Neuronal stem cell (in vitro differentiated cells): ENCODE results near the gene FOLR2.

ENCODE experiments used
- DNase-seq: peaks from one replicate; pipeline ENCODE4 v3.0.0-alpha.2; 2013; ENCODE audit warnings: low spot score
- H2AFZ ChIP-seq: one replicate; pipeline ENCODE4 v1.6.1; 2013; ENCODE audit warnings: mild to moderate bottlenecking, low read length, inconsistent platforms
- H2AK5ac ChIP-seq: 2 replicates; pipeline ENCODE4 v1.6.1; 2013; ENCODE audit warnings: low read depth, mild to moderate bottlenecking, inconsistent platforms, low read length, moderate library complexity, mixed read lengths
- H2BK120ac ChIP-seq: 2 replicates; pipeline ENCODE4 v1.6.1; 2013; ENCODE audit warnings: low read depth, mild to moderate bottlenecking, inconsistent platforms, low read length, moderate library complexity, mixed read lengths
- H2BK12ac ChIP-seq: one replicate; pipeline ENCODE4 v1.6.1; 2013; ENCODE audit warnings: low read length, inconsistent platforms
- H2BK15ac ChIP-seq: 2 replicates; pipeline ENCODE4 v1.6.1; 2013; ENCODE audit warnings: mild to moderate bottlenecking, low read length, inconsistent platforms, mixed read lengths
- H2BK5ac ChIP-seq: one replicate; pipeline ENCODE4 v1.6.1; 2013; ENCODE audit warnings: inconsistent platforms, mild to moderate bottlenecking, low read length, moderate library complexity
- H3K14ac ChIP-seq: one replicate; pipeline ENCODE4 v1.6.1; 2013; ENCODE audit warnings: low read length, inconsistent platforms
- H3K18ac ChIP-seq: 2 replicates; pipeline ENCODE4 v1.6.1; 2013; ENCODE audit warnings: low read length, inconsistent platforms
- H3K23ac ChIP-seq: 2 replicates; pipeline ENCODE4 v1.6.1; 2013; ENCODE audit warnings: low read depth, mild to moderate bottlenecking, mixed read lengths, low read length, inconsistent platforms; ENCODE audit not compliant: poor library complexity
- H3K27ac ChIP-seq: replicated peaks from 3 replicates; pipeline ENCODE4 v1.5.1; 2013; ENCODE audit warnings: low read length, inconsistent platforms
- H3K27me3 ChIP-seq, 3 experiments: 2 replicates each; pipeline ENCODE4 v1.6.1; 2013; ENCODE audit warnings: low read length in 3 of 3, mild to moderate bottlenecking in 2 of 3, inconsistent platforms in 1 of 3, low read depth in 1 of 3, mixed read lengths in 1 of 3, moderate library complexity in 1 of 3; ENCODE audit not compliant: control insufficient read depth in 3 of 3, insufficient read depth in 3 of 3
- H3K36me3 ChIP-seq, 2 donors: replicated peaks in 1 of 2; 2 replicates each; pipeline ENCODE4 v1.6.1; 2013; ENCODE audit warnings: low read length in 2 of 2; ENCODE audit not compliant: control insufficient read depth in 2 of 2, insufficient read depth in 2 of 2
- H3K4ac ChIP-seq: 2 replicates; pipeline ENCODE4 v1.6.1; 2013; ENCODE audit warnings: inconsistent platforms, mild to moderate bottlenecking, low read length, moderate library complexity
- H3K4me1 ChIP-seq, 2 donors: 1 replicate in 1 of 2; 2 replicates in 1 of 2; pipeline ENCODE4 v1.6.1; 2013; ENCODE audit warnings: low read length in 2 of 2, low read depth in 1 of 2; ENCODE audit not compliant: control insufficient read depth in 2 of 2, insufficient read depth in 1 of 2
- H3K4me2 ChIP-seq: one replicate; pipeline ENCODE4 v1.6.1; 2013; ENCODE audit warnings: mild to moderate bottlenecking, low read length, inconsistent platforms; ENCODE audit not compliant: insufficient read depth, poor library complexity, severe bottlenecking
- H3K4me3 ChIP-seq, 2 donors: 2 replicates each; pipeline ENCODE4 v1.5.1; 2013; ENCODE audit warnings: low read length in 2 of 2, mild to moderate bottlenecking in 2 of 2, inconsistent platforms in 1 of 2, moderate library complexity in 1 of 2
- H3K79me1 ChIP-seq: one replicate; pipeline ENCODE4 v1.6.1; 2013; ENCODE audit warnings: low read depth, mild to moderate bottlenecking, inconsistent platforms, low read length, moderate library complexity
- H3K9ac ChIP-seq: one replicate; pipeline ENCODE4 v1.6.1; 2013; ENCODE audit warnings: mild to moderate bottlenecking, low read depth, low read length, inconsistent platforms; ENCODE audit not compliant: poor library complexity
- H3K9me3 ChIP-seq, 2 donors: replicated peaks in 1 of 2; 2 replicates each; pipeline versions ENCODE3 to v1.6.1; 2013; ENCODE audit warnings: low read length in 2 of 2, mild to moderate bottlenecking in 2 of 2, inconsistent platforms in 1 of 2, low read depth in 1 of 2, mixed read lengths in 1 of 2, moderate library complexity in 1 of 2; ENCODE audit not compliant: control insufficient read depth in 2 of 2, insufficient read depth in 1 of 2
- H4K8ac ChIP-seq: one replicate; pipeline ENCODE4 v1.6.1; 2013; ENCODE audit warnings: low read depth, mild to moderate bottlenecking, inconsistent platforms, low read length, moderate library complexity
- H4K91ac ChIP-seq: one replicate; pipeline ENCODE4 v1.6.1; 2013; ENCODE audit warnings: low read length, low read depth, mild to moderate bottlenecking, inconsistent platforms; ENCODE audit not compliant: poor library complexity
- WGBS, 2 donors: extraction: QIAGEN DNeasy Blood & Tissue Kit; methylation state at CpG; one replicate each; pipeline ENCODE4 v1.1.7; 2013; ENCODE audit warnings: missing lambda C conversion rate in 2 of 2, mixed read lengths in 1 of 2; ENCODE audit not compliant: insufficient read length in 2 of 2, insufficient replicate concordance in 1 of 2; ENCODE audit errors: extremely low coverage in 2 of 2; 5-methylcytosine and 5-hydroxymethylcytosine counted together

The FOLR2 gene

DNA sequence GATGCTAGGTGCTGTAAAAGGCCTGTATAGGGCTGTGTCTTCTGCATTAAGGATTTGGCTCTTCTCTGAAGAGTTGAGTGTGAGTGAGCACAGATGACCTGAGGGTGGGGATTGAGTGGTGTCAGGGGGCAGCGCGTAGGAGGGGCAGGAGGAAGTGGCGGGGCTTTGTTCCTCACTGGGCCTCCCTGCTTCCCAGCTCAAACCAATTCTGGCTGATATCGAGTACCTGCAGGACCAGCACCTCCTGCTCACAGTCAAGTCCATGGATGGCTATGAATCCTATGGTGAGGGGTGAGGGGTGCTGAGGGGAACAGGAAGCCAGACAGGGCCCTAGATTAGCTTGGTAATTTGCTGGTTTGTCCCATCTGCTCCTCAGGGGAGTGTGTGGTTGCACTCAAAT, 18.3 kb downstream of the FOLR2 start:
- no peak for DNase-seq
- Histone ChIP-seq H3K4ac (no peak overlapping the region), H3K27ac (no peak overlapping the region), H3K23ac (no peak overlapping the region), H4K8ac (no peak overlapping the region), H3K9ac (no peak overlapping the region), H3K27me3 (peaks cover 7 to 15% (median 12%) of the 10 kb centered on the region in 3 experiments), H2BK15ac (no peak overlapping the region), H4K91ac (no peak overlapping the region), H2AK5ac (no peak overlapping the region), H3K18ac (no peak overlapping the region), H3K4me2 (no peak overlapping the region), H3K4me3 (no peak overlapping the region), H2BK5ac (no peak overlapping the region), H3K36me3 (peaks cover 59 to 90% of the 10 kb centered on the region in 2 donors), H3K14ac (no peak overlapping the region), H3K79me1 (peaks cover 2% of the 10 kb centered on the region), H2BK120ac (no peak overlapping the region), H2BK12ac (no peak overlapping the region), H2AFZ (no peak overlapping the region), H3K4me1 (peaks cover 3 to 16% of the 10 kb centered on the region in 2 donors), H3K9me3 (no peaks in the 10 kb centered on the region)
- WGBS, 2 donors: no CpG with 5 or more reads among the region's 4 CpGs

DNA sequence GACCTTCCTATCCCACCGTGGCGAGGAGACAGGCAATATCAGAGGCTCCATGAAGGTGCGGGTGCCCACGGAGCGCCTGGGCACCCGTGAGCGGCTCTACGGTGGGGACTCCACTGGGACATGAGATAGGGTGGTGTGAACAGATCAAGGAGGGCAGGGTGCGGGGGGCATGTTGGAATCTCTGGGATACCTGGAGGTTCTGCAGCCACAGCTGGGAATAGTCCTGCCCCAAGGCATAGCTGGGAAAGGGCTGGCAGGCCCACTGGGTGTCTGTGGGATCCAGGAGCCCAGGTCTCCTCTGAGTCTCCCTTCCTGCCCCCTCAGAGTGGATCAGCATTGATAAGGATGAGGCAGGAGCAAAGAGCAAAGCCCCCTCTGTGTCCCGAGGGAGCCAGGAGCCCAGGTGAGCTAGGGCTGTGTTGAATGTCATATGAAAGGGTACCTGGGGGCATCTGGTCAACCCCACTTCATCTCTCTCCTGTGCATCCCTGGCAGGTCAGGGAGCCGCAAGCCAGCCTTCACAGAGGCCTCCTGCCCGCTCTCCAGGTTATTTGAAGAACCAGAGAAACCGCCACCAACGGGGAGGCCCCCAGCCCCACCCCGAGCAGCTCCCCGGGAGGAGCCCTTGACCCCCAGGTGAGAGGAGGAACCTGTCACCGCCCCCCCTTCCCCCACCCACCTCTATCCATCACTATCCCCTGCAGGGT, 18.9 kb downstream of the FOLR2 start:
- Histone ChIP-seq H3K27me3 (peaks cover 12 to 21% (median 18%) of the 10 kb centered on the region in 3 experiments), H3K23ac (no peak overlapping the region), H3K79me1 (peaks cover 2% of the 10 kb centered on the region), H2BK15ac (no peak overlapping the region), H2AK5ac (no peak overlapping the region), H3K4me1 (peaks cover 6 to 20% of the 10 kb centered on the region in 2 donors), H3K9me3 (no peaks in the 10 kb centered on the region), H3K36me3 (peaks cover 53 to 85% of the 10 kb centered on the region in 2 donors), H3K18ac (no peak overlapping the region), H4K8ac (no peak overlapping the region), H2AFZ (no peak overlapping the region), H3K14ac (no peak overlapping the region), H3K4me2 (no peak overlapping the region), H4K91ac (no peak overlapping the region), H2BK12ac (no peak overlapping the region), H3K27ac (no peak overlapping the region), H3K4ac (no peak overlapping the region), H2BK120ac (no peak overlapping the region), H2BK5ac (no peak overlapping the region), H3K9ac (no peak overlapping the region), H3K4me3 (no peak overlapping the region)
- no CpG with 5 or more reads among the region's 17 CpGs for WGBS, 2 donors
- no peak for DNase-seq

DNA sequence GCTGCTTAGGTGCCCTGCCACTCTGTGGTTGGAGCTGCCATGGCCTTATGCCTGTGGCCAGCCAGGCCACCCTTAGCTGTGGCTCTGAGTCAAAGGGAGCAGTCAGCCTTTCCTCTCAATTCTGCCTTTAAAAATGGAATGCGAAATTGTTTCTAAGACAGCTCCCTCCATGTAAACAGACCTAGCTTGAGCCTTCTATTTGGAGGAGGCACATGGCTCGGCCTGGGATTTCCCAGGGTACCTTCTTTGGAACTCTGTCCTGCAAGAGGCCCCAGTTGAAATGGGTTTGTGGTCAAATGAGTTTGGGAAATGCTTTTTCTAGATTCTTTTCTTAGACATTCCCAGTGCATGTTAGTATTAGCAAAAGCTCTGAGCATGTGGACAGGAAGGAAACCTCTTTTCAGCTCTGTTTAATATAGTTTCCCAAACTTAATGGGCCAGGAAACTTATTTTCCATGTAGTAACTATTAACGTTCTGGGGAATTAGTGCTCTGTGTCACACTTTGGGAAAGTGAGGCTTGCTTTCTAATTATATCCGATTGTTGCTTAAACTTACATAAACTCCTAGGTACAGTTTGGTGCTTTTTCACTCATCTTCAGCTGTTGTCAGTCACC, 19.6 kb downstream of the FOLR2 start:
- no peak overlapping the region for H2BK12ac ChIP-seq
- H2AFZ ChIP-seq: no peak overlapping the region
- peaks cover 9 to 24% of the 10 kb centered on the region in 2 donors for H3K4me1 ChIP-seq
- H3K36me3 ChIP-seq: peaks cover 48 to 78% of the 10 kb centered on the region in 2 donors
- H3K4ac ChIP-seq: no peak overlapping the region
- WGBS, 2 donors: no CpG with 5 or more reads among the region's 4 CpGs
- H2BK15ac ChIP-seq: no peak overlapping the region
- H3K18ac ChIP-seq: no peak overlapping the region
- H3K14ac ChIP-seq: no peak overlapping the region
- H3K9ac ChIP-seq: no peak overlapping the region
- no peak overlapping the region for H3K23ac ChIP-seq
- H2AK5ac ChIP-seq: no peak overlapping the region
- H3K27ac ChIP-seq: no peak overlapping the region
- H3K4me2 ChIP-seq: no peak overlapping the region
- no peak overlapping the region for H4K8ac ChIP-seq
- H2BK5ac ChIP-seq: no peak overlapping the region
- DNase-seq: no peak
- peaks cover 0 to 2% of the 10 kb centered on the region in 2 donors for H3K9me3 ChIP-seq
- no peak overlapping the region for H3K4me3 ChIP-seq
- H2BK120ac ChIP-seq: no peak overlapping the region
- H4K91ac ChIP-seq: no peak overlapping the region
- peaks cover 18 to 28% (median 25%) of the 10 kb centered on the region in 3 experiments for H3K27me3 ChIP-seq
- peaks cover 4% of the 10 kb centered on the region for H3K79me1 ChIP-seq

DNA sequence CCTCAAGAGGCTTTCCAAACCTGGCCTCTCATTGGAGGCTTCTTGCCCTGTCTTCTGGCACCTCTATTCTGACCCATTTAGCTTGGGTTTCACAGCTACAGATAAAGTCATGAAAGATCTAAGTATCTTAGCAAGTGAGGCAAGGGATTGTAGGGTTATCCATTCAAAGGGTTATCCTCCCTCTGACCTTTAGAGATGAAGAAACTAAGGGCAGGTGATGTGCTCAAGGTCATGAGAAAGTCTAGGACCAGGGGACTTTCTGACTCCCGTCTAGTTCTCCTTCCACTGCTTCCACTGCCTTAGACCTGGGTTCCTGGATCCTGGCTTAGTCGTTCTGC, 20.1 kb downstream of the FOLR2 start:
- H4K91ac ChIP-seq: no peak overlapping the region
- peaks cover 0 to 2% of the 10 kb centered on the region in 2 donors for H3K9me3 ChIP-seq
- H3K4me3 ChIP-seq: no peak overlapping the region
- H3K23ac ChIP-seq: no peak overlapping the region
- no peak overlapping the region for H3K4ac ChIP-seq
- H3K14ac ChIP-seq: no peak overlapping the region
- H4K8ac ChIP-seq: no peak overlapping the region
- no peak overlapping the region for H3K9ac ChIP-seq
- no peak overlapping the region for H2AFZ ChIP-seq
- no peak overlapping the region for H2BK5ac ChIP-seq
- H3K4me2 ChIP-seq: no peak overlapping the region
- DNase-seq: no peak
- H3K4me1 ChIP-seq: peaks cover 9 to 24% of the 10 kb centered on the region in 2 donors
- H3K27me3 ChIP-seq: peaks cover 21 to 33% (median 30%) of the 10 kb centered on the region in 3 experiments
- H3K36me3 ChIP-seq: peaks cover 43 to 72% of the 10 kb centered on the region in 2 donors
- H3K18ac ChIP-seq: no peak overlapping the region
- WGBS, 2 donors: no CpG with 5 or more reads among the region's 2 CpGs
- no peak overlapping the region for H2BK120ac ChIP-seq
- no peak overlapping the region for H2AK5ac ChIP-seq
- peaks cover 4% of the 10 kb centered on the region for H3K79me1 ChIP-seq
- no peak overlapping the region for H2BK12ac ChIP-seq
- no peak overlapping the region for H3K27ac ChIP-seq
- no peak overlapping the region for H2BK15ac ChIP-seq
